ENCODE measurements around the gene PSMA5. TPM values are rescaled to one million over a fixed set of nuclear protein-coding genes. Genes with fewer than 3 reads are reported as not detected.
"Not testable (repeated sequence)": the region's sequence is repeated elsewhere in the genome, so short reads cannot be mapped to it uniquely, and the experiment has no call there.

PSMA5 gene
- polyA plus RNA-seq, 1 donor from 2014 or later, result 99.8 TPM

GRCh38 chr1:109395602-109396512, 30.4 kb downstream of the PSMA5 start:
- Histone ChIP-seq H3K9me3 (ENCODE audit: low read length) (no peaks in the 10 kb centered on the region), H3K9me2 (ENCODE audit: insufficient read depth, low read length) (no peaks in the 10 kb centered on the region), H3K4me3 (ENCODE audit: low read length) (peak overlapping the region; percentile 81), H3K79me2 (replicated peaks; ENCODE audit: insufficient read depth, low read length) (peaks cover 48% of the 10 kb centered on the region), H4K20me1 (ENCODE audit: insufficient read depth) (peaks cover 3% of the 10 kb centered on the region), H2AFZ (ENCODE audit: low read depth, low read length) (no peak overlapping the region), H3K27ac (ENCODE audit: low read length) (no peak overlapping the region), H3K36me3 (ENCODE audit: insufficient read depth, low read length) (peaks cover 4% of the 10 kb centered on the region), H3K9ac (ENCODE audit: low read length) (peak overlapping the region; percentile 67), H3F3A (ENCODE audit: insufficient read depth, low read length, poor library complexity, severe bottlenecking) (no peaks in the 10 kb centered on the region), H3K4me2 (ENCODE audit: low read length) (peak overlapping the region; percentile 96), H3K27me3 (ENCODE audit: insufficient read depth, low read depth, low read length) (no peaks in the 10 kb centered on the region)
- TF ChIP-seq POLR2AphosphoS5 (IDR thresholded peaks at IDR 0.05) (no peak), SMC3 (conservative IDR thresholded peaks at IDR 0.05; ENCODE audit: poor library complexity) (no peak), TAF1 (IDR thresholded peaks at IDR 0.05; ENCODE audit: low read depth) (no peak)

GRCh38 chr1:109395282-109395599, 31.0 kb downstream of the PSMA5 start:
- H3K9ac ChIP-seq (ENCODE audit: low read length); H3K4me3 ChIP-seq (ENCODE audit: low read length); H3F3A ChIP-seq (ENCODE audit: insufficient read depth, low read length, poor library complexity, severe bottlenecking); H2AFZ ChIP-seq (ENCODE audit: low read depth, low read length); H4K20me1 ChIP-seq (ENCODE audit: insufficient read depth); H3K27me3 ChIP-seq (ENCODE audit: insufficient read depth, low read depth, low read length); H3K9me3 ChIP-seq (ENCODE audit: low read length); H3K36me3 ChIP-seq (ENCODE audit: insufficient read depth, low read length); H3K27ac ChIP-seq (ENCODE audit: low read length); H3K4me2 ChIP-seq (ENCODE audit: low read length); H3K9me2 ChIP-seq (ENCODE audit: insufficient read depth, low read length): not testable (repeated sequence)
- peaks cover 55% of the 10 kb centered on the region for H3K79me2 ChIP-seq (replicated peaks; ENCODE audit: insufficient read depth, low read length)

GRCh38 chr1:109394591-109395281, 31.5 kb downstream of the PSMA5 start:
- no peaks in the 10 kb centered on the region for H3K27me3 ChIP-seq (ENCODE audit: insufficient read depth, low read depth, low read length)
- H3F3A ChIP-seq (ENCODE audit: insufficient read depth, low read length, poor library complexity, severe bottlenecking), result no peaks in the 10 kb centered on the region
- H3K9me3 ChIP-seq (ENCODE audit: low read length), result no peaks in the 10 kb centered on the region
- peaks cover 3% of the 10 kb centered on the region for H4K20me1 ChIP-seq (ENCODE audit: insufficient read depth)
- H3K4me3 ChIP-seq (ENCODE audit: low read length), result peak overlapping the region; percentile 18
- no peaks in the 10 kb centered on the region for H3K9me2 ChIP-seq (ENCODE audit: insufficient read depth, low read length)
- no peak overlapping the region for H3K4me2 ChIP-seq (ENCODE audit: low read length)
- TF ChIP-seq EZH2 (IDR thresholded peaks at IDR 0.05; ENCODE audit: borderline replicate concordance, insufficient read depth, low read length, poor library complexity, severe bottlenecking) (no peak), TAF1 (IDR thresholded peaks at IDR 0.05; ENCODE audit: low read depth) (no peak), POLR2AphosphoS5 (IDR thresholded peaks at IDR 0.05) (no peak), EP300 (conservative IDR thresholded peaks at IDR 0.05; ENCODE audit: poor library complexity, severe bottlenecking) (no peak), CTCF (IDR thresholded peaks at IDR 0.05; ENCODE audit: poor library complexity, severe bottlenecking) (no peak), REST (IDR thresholded peaks at IDR 0.05; ENCODE audit: borderline replicate concordance) (no peak), MXI1 (conservative IDR thresholded peaks at IDR 0.05; ENCODE audit: poor library complexity, severe bottlenecking) (no peak), RAD21 (conservative IDR thresholded peaks at IDR 0.05) (no peak), SMC3 (conservative IDR thresholded peaks at IDR 0.05; ENCODE audit: poor library complexity) (no peak)
- no peak overlapping the region for H3K9ac ChIP-seq (ENCODE audit: low read length)
- H3K79me2 ChIP-seq (replicated peaks; ENCODE audit: insufficient read depth, low read length), result peaks cover 60% of the 10 kb centered on the region
- H3K27ac ChIP-seq (ENCODE audit: low read length), result no peak overlapping the region
- H3K36me3 ChIP-seq (ENCODE audit: insufficient read depth, low read length), result peaks cover 4% of the 10 kb centered on the region
- H2AFZ ChIP-seq (ENCODE audit: low read depth, low read length), result no peak overlapping the region

All from neural cell (in vitro differentiated cells).